Testis (tissue), 3 donors: Measurements from ENCODE around the gene CNTFR. TPM values are rescaled to one million over a fixed set of nuclear protein-coding genes. Genes with fewer than 3 reads are reported as not detected.

Experiments
- DNase-seq: peaks from one replicate; pipeline ENCODE4 v3.0.0-alpha.2; 2019
- H3K27ac ChIP-seq, 2 donors: fragments of 200-600 bp; sonication (generic); one replicate each; pipeline ENCODE4 v1.5.1; 2019
- H3K27me3 ChIP-seq: fragments of 200-600 bp; sonication (generic); one replicate; pipeline ENCODE4 v1.5.1; 2019
- H3K36me3 ChIP-seq: fragments of 200-600 bp; sonication (generic); one replicate; pipeline ENCODE4 v1.5.1; 2017; ENCODE audit warnings: low read depth; ENCODE audit errors: missing control alignments
- H3K4me1 ChIP-seq: fragments of 200-600 bp; sonication (generic); one replicate; pipeline ENCODE4 v1.5.1; 2019
- H3K4me3 ChIP-seq, 2 donors: fragments of 200-600 bp; sonication (generic); one replicate each; pipeline ENCODE4 v1.5.1; 2017 to 2019
- H3K9me3 ChIP-seq: fragments of 200-600 bp; sonication (generic); one replicate; pipeline ENCODE4 v1.5.1; 2017
- POLR2A ChIP-seq: fragments of 450-650 bp; IDR thresholded peaks from one replicate; pipeline ENCODE4 v1.6.1; 2017; ENCODE audit warnings: antibody characterized with exemption, mild to moderate bottlenecking, moderate library complexity
- WGBS, 2 donors: methylation state at CpG; one replicate each; pipeline ENCODE4 v1.1.5; 2018; 5-methylcytosine and 5-hydroxymethylcytosine counted together
- intact Hi-C: fragments of 100-400 bp; cut with DNase I; formaldehyde crosslinking; loops from one replicate; pipeline ENCODE4 v1.15.1; 2023; ENCODE audit warnings: low total_unique reads
- polyA plus RNA-seq: library from polyadenylated mRNA; stranded (reverse); fragments of 350-450 nt; fragmentation: Illumina TruSeq; extraction: RNeasy Lipid Tissue Mini Kit (QIAGEN cat#74804); gene quantifications from one replicate; pipeline ENCODE4 v1.2.3, GENCODE V29; 2014; ENCODE audit warnings: low read depth, low replicate concordance; ENCODE audit not compliant: insufficient read depth
- total RNA-seq, 2 donors: library from RNA; depleted of rRNA; stranded (reverse); fragments of >200 nt; gene quantifications; one replicate each; pipeline ENCODE4 v1.2.3, GENCODE V29; 2016
- TF ChIP-seq, protein P1 (sequence below), 3 experiments: fragments of 450-650 bp in 2 of 3; fragments of 200-600 bp in 1 of 3; sonication (generic) in 1 of 3; IDR thresholded peaks; one replicate each; pipeline ENCODE4 v1.5.1; 2016 to 2019; ENCODE audit warnings: antibody characterized with exemption in 3 of 3, mild to moderate bottlenecking in 2 of 3, moderate library complexity in 1 of 3

Gene CNTFR
- total and polyA plus RNA-seq, 3 donors from 2014 or later = 11.8 to 16.0 (median 16.0) TPM

DNA sequence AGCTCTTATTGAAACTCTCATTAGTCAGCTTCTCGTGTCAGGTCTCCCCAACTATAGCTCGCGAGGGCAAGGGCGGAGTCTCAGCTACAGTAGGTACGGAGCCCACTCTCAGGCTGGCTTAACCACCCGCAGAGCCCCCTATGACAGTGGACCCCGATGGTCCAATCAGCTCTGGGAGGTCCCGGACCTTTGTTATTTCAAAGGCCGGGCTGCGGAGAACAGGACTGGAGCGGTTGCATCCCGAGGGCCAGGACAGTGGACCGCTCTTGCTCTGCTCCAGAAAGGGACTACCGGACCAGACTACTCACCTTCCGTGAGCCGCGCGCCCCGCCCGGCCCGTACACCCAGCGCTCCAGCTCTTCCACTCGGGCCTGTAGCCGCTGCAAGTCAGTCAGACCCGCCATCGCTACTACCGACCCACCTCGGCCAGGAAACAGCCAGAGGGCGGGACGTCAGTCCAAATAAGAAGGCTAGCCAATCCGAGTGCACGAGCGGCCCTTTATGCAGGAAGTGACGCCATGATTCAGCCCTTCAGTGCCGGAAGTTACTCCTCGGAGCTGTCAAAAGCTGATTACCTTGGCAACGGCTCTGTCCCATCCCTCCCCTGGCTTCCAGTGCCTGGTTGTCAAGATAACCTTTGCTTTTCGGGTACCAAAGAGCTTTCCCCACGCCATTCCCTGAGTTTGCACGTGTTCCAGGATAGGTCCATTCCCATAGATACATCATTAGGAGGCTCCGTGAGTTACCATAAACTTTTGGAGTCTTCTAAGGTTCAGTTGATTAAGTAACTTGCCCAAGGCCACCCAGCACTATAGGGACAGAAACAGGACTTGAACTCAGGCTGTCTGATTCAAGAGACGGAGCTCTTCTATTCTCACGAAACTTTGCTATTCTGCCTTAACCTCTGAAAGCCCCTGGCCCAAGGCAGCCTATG is 30.8 kb upstream of the CNTFR start, which contains the start of gene DCTN3:
Gene DCTN3, minus strand, starts transcription at position 435 of the 934 bp plus-strand sequence. Its CDS starts 31 bp downstream, at position 404.
- H3K36me3 ChIP-seq = no peaks in the 10 kb centered on the region
- no peak for TF ChIP-seq POLR2A
- TF ChIP-seq, protein P1, sequence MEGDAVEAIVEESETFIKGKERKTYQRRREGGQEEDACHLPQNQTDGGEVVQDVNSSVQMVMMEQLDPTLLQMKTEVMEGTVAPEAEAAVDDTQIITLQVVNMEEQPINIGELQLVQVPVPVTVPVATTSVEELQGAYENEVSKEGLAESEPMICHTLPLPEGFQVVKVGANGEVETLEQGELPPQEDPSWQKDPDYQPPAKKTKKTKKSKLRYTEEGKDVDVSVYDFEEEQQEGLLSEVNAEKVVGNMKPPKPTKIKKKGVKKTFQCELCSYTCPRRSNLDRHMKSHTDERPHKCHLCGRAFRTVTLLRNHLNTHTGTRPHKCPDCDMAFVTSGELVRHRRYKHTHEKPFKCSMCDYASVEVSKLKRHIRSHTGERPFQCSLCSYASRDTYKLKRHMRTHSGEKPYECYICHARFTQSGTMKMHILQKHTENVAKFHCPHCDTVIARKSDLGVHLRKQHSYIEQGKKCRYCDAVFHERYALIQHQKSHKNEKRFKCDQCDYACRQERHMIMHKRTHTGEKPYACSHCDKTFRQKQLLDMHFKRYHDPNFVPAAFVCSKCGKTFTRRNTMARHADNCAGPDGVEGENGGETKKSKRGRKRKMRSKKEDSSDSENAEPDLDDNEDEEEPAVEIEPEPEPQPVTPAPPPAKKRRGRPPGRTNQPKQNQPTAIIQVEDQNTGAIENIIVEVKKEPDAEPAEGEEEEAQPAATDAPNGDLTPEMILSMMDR (IDR thresholded peaks at IDR 0.05) = no peak
- H3K9me3 ChIP-seq = no peaks in the 10 kb centered on the region
- WGBS, 2 donors = 3 to 4% methylated on average over 32 to 43 of the region's 43 CpGs
- H3K27ac ChIP-seq = no peak within 1 kb of the TSS
- peak; percentile 99 for DNase-seq
- peaks cover 19% of the 10 kb centered on the region for H3K4me1 ChIP-seq
- H3K4me3 ChIP-seq = peak within 1 kb of the TSS; percentile 68 to 78
- H3K27me3 ChIP-seq = no peaks in the 10 kb centered on the region
- intact Hi-C loops = no loop called here

DNA sequence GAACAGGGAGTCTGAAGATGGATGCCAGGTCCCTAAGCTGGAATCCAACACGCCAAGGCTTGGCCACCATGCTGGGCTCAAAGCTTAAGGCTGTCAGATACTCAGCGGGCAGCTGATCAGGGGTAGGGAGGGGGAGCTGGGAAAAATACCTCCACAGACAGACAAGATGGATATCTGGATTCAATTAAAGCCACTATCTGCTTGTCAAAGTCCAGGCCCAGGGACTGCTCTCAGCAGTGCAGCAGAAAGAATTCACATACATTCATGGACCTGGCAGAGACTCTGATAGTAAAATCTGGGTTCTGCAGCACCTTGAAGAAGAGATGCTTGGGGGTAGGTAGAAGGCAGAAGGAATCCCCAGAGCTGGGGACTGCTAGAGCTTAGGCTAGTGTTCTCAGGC is 25.6 kb upstream of the CNTFR start:
- Histone ChIP-seq H3K27me3 (no peaks in the 10 kb centered on the region), H3K4me3 (no peak overlapping the region), H3K4me1 (peaks cover 17% of the 10 kb centered on the region), H3K9me3 (no peaks in the 10 kb centered on the region), H3K27ac (no peak overlapping the region), H3K36me3 (no peaks in the 10 kb centered on the region)
- WGBS, 2 donors = 90 to 100% methylated on average over 2 of the region's 2 CpGs
- no peak for DNase-seq
- intact Hi-C loops = loop anchor here (10.0 kb wide), 1 partner anchor 90 kb away; no protein-coding TSS in a partner anchor
- TF ChIP-seq POLR2A = no peak
- TF ChIP-seq, protein P1 (IDR thresholded peaks at IDR 0.05) = no peak

DNA sequence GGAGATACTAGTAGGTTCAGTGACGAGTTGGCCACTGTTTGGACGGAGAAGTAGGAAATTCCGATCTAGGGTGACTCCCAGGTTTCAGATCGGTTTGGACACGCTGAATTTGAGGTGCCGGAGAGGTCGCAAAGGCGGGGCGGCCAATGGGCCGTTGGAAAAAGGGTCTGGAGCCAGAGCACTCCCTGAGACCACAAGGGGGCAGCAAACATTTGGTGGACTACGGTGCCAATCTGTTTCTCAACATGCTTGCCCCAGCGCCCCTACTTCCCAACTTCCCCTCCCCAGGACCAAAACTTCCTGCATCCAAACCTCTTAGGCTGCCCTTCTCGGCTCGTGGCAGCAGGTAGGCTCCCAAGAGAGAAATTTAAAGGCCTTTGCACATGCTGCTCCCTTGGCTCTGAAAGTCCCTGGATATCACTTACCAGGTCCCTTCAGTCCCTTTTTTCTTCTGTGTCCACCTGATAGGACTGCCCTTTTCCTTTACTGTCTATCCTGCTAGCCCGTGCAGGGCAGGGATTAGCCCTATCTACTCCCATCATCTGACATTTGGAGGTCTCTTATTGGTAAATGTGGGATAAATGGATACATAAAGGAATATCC is 23.4 kb upstream of the CNTFR start:
- intact Hi-C loops = loop anchor here (10.0 kb wide), 1 partner anchor 92 kb away; no protein-coding TSS in a partner anchor
- peak; percentile 88 for DNase-seq
- Histone ChIP-seq H3K36me3 (no peaks in the 10 kb centered on the region), H3K9me3 (no peaks in the 10 kb centered on the region), H3K4me1 (peaks cover 11% of the 10 kb centered on the region), H3K27me3 (no peaks in the 10 kb centered on the region), H3K4me3 (peak overlapping the region; percentile 73 to 76), H3K27ac (no peak overlapping the region)
- TF ChIP-seq POLR2A = no peak
- TF ChIP-seq, protein P1 (IDR thresholded peaks at IDR 0.05) = peak; percentile 67 to 84 (median 73)
- WGBS, 2 donors = 3 to 4% methylated on average over 15 of the region's 15 CpGs

DNA sequence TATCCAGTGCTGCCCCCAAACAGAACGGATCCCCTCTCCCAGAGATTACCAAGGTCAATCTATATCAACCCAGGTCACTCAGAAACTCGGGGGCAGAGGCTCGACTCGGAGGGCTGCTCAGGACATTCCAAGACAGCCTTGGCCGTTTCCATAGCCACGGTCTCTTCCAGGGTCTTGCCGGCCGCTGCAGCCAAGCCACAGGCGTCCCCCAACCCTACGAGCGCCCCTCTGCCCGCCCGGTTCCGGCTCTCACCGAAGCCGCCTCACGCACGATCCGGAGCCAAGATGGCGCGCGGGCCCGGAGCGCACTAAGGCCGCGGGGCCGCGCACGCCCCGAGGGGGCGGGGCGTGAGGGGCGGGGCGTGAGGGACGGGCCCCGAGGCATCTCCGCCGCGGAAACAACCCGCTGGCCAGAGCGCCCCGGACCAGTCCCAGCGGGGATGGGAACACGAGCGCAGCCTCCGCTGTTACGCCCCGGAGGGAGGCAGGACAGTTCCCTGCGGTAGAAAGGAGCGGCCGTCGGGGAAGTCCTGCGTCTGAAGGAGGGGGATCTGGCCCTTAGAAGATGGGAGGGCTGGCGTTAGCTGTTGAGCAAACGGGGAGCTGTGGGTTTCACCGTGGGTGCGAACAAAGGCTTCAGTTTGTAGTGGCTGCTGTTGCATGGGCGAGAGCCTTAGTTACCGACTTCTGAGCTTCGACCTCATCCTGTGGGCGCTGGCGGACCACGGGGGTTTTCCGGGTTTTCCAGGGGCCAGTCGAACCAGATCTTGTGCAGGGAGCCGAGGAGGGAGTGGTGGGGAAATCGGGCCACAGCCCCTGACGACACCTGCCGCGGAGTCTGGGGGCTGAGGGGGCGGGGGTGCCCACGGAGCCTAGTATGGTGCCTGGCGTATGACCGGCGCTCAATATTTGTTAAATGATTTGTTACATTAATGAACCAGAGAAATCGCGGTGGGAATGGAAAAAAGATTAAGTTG is 22.6 kb upstream of the CNTFR start, which contains the start of gene RPP25L:
Gene RPP25L, minus strand, starts transcription at position 287 of the 977 bp plus-strand sequence. CDS start 801 bp downstream, outside the sequence.
- Histone ChIP-seq H3K36me3 (no peaks in the 10 kb centered on the region), H3K4me3 (peak within 1 kb of the TSS; percentile 73 to 76), H3K4me1 (peaks cover 11% of the 10 kb centered on the region), H3K9me3 (no peaks in the 10 kb centered on the region), H3K27ac (peak within 1 kb of the TSS; percentile 82 to 92), H3K27me3 (no peaks in the 10 kb centered on the region)
- WGBS, 2 donors = 1% methylated on average over 31 to 76 of the region's 77 CpGs
- intact Hi-C loops = loop anchor here (10.0 kb wide), 1 partner anchor 93 kb away; no protein-coding TSS in a partner anchor
- TF ChIP-seq POLR2A = no peak
- TF ChIP-seq, protein P1 (IDR thresholded peaks at IDR 0.05) = no peak
- DNase-seq = peak; percentile 92
